ENCODE measurements around the gene ZBP1. TPM values are rescaled to one million over a fixed set of nuclear protein-coding genes. Genes with fewer than 3 reads are reported as not detected.

Gene ZBP1
- total RNA-seq, 4 donors from 2014 or later = 0.80 TPM; not detected in 3

DNA sequence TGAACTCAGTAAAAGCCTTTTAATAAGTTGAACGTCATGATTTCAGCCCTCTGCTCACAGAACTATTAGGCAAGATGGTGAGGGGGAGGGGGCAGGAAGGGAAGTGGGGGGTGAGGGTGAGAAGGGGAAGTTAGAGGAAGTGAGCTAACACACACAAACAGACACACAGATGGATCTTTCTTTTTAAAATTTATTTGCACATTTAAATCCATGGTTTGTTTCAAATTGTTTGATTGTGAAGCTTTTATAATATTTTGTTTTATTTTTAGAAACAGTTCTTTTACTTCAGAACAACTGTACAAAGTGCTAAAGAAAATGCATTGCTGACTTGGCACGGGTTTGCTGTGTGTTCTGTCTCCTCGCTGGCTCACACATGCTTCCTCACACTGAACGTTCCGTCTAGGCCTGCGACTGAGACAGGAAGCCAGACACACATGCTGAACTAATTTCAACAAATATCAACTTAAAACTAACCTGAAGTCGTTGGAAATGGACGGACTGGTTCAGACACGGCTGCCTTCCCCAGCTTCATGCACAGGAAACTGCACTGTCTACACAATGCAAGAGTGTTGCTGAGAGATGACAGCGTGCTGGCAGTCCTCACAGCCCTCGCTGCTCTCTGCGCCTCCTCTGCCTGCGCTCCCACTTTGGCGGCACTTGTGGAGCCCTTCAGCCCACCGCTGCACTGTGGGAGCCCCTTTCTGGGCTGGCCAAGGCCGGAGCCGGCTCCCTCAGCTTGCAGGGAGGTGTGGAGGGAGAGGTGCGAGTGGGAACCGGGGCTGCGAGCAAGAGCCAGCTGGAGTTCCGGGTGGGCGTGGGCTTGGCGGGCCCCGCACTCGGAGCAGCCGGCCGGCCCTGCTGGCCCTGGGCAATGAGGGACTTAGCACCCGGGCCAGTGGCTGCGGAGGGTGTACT is 8.1 kb upstream of the ZBP1 start:
- Histone ChIP-seq H3K4me3 (peak overlapping the region; percentile 7), H3K4me1 (peaks cover 22% of the 10 kb centered on the region), H3K36me3 (no peaks in the 10 kb centered on the region), H3K27me3 (peaks cover 3% of the 10 kb centered on the region), H3K9me3 (no peaks in the 10 kb centered on the region), H3K27ac (peak overlapping the region; percentile 67)
- TF ChIP-seq POLR2AphosphoS5 (IDR thresholded peaks at IDR 0.05) (no peak), POLR2A (IDR thresholded peaks at IDR 0.05) (no peak), EP300 (IDR thresholded peaks at IDR 0.05) (no peak)
- TF ChIP-seq, protein P1, sequence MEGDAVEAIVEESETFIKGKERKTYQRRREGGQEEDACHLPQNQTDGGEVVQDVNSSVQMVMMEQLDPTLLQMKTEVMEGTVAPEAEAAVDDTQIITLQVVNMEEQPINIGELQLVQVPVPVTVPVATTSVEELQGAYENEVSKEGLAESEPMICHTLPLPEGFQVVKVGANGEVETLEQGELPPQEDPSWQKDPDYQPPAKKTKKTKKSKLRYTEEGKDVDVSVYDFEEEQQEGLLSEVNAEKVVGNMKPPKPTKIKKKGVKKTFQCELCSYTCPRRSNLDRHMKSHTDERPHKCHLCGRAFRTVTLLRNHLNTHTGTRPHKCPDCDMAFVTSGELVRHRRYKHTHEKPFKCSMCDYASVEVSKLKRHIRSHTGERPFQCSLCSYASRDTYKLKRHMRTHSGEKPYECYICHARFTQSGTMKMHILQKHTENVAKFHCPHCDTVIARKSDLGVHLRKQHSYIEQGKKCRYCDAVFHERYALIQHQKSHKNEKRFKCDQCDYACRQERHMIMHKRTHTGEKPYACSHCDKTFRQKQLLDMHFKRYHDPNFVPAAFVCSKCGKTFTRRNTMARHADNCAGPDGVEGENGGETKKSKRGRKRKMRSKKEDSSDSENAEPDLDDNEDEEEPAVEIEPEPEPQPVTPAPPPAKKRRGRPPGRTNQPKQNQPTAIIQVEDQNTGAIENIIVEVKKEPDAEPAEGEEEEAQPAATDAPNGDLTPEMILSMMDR (IDR thresholded peaks at IDR 0.05) = no peak
- peak in 1 of 2 donors; percentile 77 for DNase-seq (ENCODE audit: low spot score in 2 of 2)
- 32% methylated on average over 16 of the region's 29 CpGs for WGBS

DNA sequence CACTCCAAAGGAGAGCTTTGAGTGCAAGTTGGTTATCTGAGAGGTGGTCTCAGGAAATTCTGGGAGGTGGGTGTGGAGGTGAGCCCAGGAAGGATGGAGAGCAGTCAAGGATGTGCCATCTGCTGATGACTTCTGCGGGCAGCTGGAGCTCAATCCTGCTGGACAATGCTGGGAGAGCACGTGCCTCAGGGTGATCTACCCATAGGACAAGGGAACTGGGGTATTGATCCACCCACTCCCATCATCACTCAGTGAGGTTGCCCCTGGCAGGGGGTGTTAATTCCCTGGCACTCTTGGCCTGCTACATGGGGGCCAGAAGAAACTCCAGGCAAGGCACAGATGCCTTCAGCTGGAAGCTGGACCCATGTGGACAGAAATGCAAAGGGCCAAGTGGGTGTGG is 7.1 kb upstream of the ZBP1 start:
- Histone ChIP-seq H3K9me3 (no peaks in the 10 kb centered on the region), H3K27me3 (peaks cover 3% of the 10 kb centered on the region), H3K4me3 (no peak overlapping the region), H3K36me3 (no peaks in the 10 kb centered on the region), H3K27ac (peak overlapping the region; percentile 55), H3K4me1 (peaks cover 23% of the 10 kb centered on the region)
- TF ChIP-seq POLR2A (IDR thresholded peaks at IDR 0.05) (no peak), POLR2AphosphoS5 (IDR thresholded peaks at IDR 0.05) (no peak), EP300 (IDR thresholded peaks at IDR 0.05) (no peak)
- TF ChIP-seq, protein P1 (IDR thresholded peaks at IDR 0.05) = no peak
- 90% methylated on average over 2 of the region's 2 CpGs for WGBS
- no peak for DNase-seq (ENCODE audit: low spot score in 2 of 2)

DNA sequence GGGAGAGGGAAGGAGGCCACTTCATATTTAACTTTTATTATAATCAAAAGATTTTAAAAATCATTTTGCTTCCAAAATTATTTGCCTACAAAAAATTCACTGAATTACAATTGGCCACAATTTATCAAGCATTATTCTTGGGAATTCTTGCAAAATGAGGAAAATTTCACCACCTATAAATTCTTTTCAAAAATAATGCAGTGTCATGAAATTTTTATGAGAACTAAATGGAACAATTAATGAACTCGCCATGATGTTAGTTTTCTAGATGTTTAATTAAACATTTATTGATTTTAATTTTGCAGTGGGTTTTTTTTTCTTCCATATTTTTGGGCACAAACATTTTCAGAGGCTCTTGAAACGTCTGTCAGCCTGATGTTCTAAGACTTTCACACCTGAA is 5.8 kb upstream of the ZBP1 start:
- H3K4me1 ChIP-seq = peaks cover 31% of the 10 kb centered on the region
- no peak overlapping the region for H3K4me3 ChIP-seq
- no peak overlapping the region for H3K27ac ChIP-seq
- H3K9me3 ChIP-seq = no peaks in the 10 kb centered on the region
- no peaks in the 10 kb centered on the region for H3K36me3 ChIP-seq
- H3K27me3 ChIP-seq = no peaks in the 10 kb centered on the region
- DNase-seq (ENCODE audit: low spot score in 2 of 2) = no peak
- 88% methylated on average over 2 of the region's 2 CpGs for WGBS
- TF ChIP-seq EP300 (IDR thresholded peaks at IDR 0.05) = no peak
- TF ChIP-seq POLR2A (IDR thresholded peaks at IDR 0.05) = no peak
- TF ChIP-seq, protein P1 (IDR thresholded peaks at IDR 0.05) = no peak
- no peak for TF ChIP-seq POLR2AphosphoS5 (IDR thresholded peaks at IDR 0.05)

DNA sequence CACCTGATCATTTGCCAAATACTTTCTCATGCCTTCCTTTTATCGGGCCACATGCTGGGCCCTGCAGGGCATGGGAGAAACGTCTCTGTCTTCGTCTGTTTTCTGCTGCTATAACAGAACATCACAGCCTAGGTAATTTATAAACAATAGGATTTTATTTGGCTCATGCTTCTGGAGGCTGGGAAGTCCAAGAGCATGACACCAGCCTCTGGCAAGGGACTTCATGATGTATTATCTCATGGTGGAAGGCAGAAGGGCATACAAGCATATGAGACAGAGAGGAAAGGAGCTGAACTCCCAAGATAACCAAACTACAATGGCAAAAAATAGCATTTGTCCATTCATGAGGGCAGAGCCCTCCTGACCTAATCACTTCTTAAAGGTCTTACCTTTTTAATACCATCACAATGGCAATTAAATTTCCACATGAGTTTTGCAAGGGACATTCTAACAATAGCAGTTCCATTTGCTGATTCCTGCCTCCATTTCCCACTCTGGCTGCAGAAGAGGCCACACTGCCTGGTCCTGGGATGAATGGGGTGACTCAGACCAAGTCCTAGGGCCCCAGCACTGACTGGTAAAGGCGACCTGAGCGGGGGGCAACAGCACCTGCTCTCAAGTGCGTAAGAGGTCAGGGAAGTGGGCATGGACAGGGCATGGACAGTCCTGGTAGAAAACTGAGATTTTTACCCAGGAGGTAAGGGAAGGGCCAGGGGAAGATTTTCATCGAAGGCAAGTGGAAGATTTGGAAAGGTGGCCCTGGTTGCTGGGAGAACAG is 5.1 kb upstream of the ZBP1 start:
- DNase-seq (ENCODE audit: low spot score in 2 of 2) = no peak
- Histone ChIP-seq H3K4me3 (no peak overlapping the region), H3K27me3 (no peaks in the 10 kb centered on the region), H3K27ac (no peak overlapping the region), H3K4me1 (peaks cover 31% of the 10 kb centered on the region), H3K36me3 (no peaks in the 10 kb centered on the region), H3K9me3 (no peaks in the 10 kb centered on the region)
- 86% methylated on average over 7 of the region's 7 CpGs for WGBS
- no peak for TF ChIP-seq POLR2A (IDR thresholded peaks at IDR 0.05)
- TF ChIP-seq POLR2AphosphoS5 (IDR thresholded peaks at IDR 0.05) = no peak
- TF ChIP-seq, protein P1 (IDR thresholded peaks at IDR 0.05) = no peak
- TF ChIP-seq EP300 (IDR thresholded peaks at IDR 0.05) = no peak

DNA sequence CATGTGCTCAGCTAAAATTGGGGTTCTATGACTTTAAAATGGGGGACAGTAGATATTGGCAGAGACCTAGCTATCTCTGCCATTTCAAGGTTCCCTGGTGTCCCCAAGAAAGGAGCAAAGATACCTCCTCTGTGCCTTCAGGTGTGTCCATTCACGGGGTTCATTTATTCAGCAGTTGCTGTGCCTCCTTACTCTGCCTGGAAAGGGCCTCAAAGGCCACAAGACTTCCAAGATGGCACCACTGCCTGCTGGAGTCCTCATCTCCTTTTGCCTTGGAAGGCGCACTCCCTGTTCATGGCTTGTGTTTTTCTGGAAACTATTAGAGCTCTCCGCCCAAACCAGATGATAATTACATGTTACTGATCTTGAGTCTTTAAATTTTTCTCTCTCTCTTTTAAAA is 3.9 kb upstream of the ZBP1 start:
- H3K4me3 ChIP-seq = no peak overlapping the region
- DNase-seq (ENCODE audit: low spot score in 2 of 2) = no peak
- H3K27ac ChIP-seq = no peak overlapping the region
- no peaks in the 10 kb centered on the region for H3K9me3 ChIP-seq
- H3K27me3 ChIP-seq = no peaks in the 10 kb centered on the region
- 64% methylated on average over 3 of the region's 3 CpGs for WGBS
- H3K36me3 ChIP-seq = no peaks in the 10 kb centered on the region
- TF ChIP-seq POLR2AphosphoS5 (IDR thresholded peaks at IDR 0.05) (no peak), EP300 (IDR thresholded peaks at IDR 0.05) (no peak), POLR2A (IDR thresholded peaks at IDR 0.05) (no peak)
- TF ChIP-seq, protein P1 (IDR thresholded peaks at IDR 0.05) = no peak
- H3K4me1 ChIP-seq = peaks cover 29% of the 10 kb centered on the region
